Limb (tissue), 2 donors: ENCODE data around the gene TENT4A.
A peak's percentile ranks its signal among the peaks of the same experiment; 100 is the strongest.
"Not testable (repeated sequence)": the region's sequence is repeated elsewhere in the genome, so short reads cannot be mapped to it uniquely, and the experiment has no call there.

Experiments used
- DNase-seq, 2 donors: peaks; one replicate each; pipeline ENCODE4 v3.0.0-alpha.2; 2016; ENCODE audit errors: extremely low spot score in 2 of 2

TENT4A gene

GRCh38 chr5:6768590-6769230, 55.5 kb downstream of the TENT4A start:
- DNase-seq = no peak

GRCh38 chr5:6770826-6771607, 57.8 kb downstream of the TENT4A start:
- no peak for DNase-seq

- no peak for DNase-seq
Measured at GRCh38 chr5:6772886-6773285, 59.7 kb downstream of the TENT4A start.

DNA sequence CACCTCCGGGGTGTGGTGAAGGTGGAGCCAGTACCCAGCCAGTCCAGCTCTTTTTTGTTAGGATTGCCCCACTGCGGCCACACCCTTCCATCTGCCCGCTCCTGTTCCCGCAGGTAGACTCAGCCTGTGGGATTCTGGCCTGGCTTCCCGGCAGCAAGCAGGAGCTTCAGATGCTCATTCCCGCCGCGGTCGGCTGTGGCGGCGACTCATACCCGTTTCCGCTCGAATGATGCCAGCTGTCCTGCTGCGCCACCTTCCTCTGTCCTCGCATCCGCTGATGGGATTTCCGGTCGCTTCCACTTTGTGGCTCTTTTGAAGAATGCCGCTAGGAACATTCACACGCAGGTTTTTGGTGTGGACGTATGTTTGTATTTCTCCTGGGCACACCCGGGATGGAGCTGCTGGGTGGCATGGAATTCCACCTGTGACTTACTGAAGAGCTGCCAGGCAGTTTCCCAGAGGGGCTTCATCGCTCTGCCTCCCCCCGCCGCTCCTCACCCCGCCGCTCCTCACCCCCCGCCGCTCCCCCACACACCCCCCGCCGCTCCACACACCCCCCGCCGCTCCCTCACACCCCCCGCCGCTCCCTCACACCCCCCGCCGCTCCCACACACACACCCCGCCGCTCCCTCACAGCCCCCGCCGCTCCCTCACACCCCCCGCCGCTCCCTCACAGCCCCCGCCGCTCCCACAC, 60.3 kb downstream of the TENT4A start:
- DNase-seq = no peak

- DNase-seq = not testable (repeated sequence)
Measured at GRCh38 chr5:6774207-6774606, 61.0 kb downstream of the TENT4A start.

DNA sequence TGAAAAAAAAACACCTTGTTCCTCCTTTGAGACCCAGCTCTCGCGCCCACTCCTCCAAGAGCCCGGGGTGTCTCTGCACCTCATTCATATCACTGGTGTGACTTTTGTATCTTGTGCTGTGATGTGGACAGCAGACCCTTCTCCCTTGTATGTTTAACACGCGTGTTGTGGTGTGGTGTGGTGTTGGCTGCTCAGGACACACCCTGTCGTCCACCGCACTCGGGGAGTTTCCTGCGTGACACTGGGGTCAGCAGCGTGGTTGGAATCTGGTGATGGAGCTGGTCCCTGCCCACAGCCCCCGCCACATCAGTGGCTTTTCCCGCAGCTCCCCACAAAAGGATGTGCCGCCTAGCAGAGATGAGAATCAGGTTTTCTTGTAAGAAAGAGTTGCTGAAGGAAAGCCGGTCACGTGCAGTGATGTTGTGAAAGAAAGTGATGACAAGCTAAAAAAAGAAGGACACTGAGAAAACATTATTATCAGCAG, 61.5 kb downstream of the TENT4A start:
- DNase-seq = no peak

DNA sequence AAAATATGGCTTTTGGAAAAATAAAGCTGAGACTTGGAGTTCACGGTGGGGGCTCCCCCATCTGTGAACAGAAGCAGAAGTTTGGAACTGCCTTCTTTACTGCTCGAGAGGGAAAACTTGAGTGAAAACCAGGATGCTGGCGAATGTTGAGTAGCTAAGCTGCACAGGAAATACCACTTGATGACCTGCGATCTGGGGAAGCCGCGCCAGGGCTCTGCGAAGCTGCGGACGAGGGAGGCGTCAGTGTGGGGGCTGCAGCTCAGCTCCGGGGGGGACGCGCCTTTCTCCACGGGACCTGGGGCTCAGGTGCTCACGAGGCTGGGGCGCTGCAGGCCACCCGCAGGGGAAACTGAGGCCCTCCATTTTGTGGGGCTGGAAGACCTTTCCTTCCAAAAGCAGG, 62.3 kb downstream of the TENT4A start:
- DNase-seq = peak in 1 of 2 donors; percentile 12

DNA sequence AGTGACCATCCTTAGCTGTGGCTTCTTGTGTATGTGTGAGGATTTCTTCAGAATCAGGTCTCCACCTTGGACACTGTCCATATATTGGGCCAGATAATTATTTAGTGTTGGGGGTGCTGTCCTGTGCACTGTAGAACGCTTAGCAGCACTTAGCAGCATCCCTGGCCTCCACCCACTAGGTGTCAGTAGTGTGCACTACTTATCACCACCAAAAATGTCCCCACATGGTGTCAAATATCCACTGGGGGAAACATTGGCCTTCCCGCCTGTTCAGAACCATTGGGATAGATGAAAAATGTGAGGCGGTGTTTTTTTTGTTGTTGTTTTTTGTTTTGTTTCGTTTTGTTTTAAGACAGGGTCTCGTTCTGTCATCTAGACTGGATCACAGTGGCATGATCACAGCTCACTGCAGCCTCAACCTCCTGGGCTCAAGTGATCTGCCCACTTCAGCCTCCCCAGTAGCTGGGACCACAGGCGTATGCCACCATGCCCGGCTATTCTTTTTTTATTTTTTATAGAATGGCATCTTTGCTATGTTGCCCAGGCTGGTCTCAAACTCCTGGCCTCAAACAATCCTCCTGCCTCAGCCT, 67.7 kb downstream of the TENT4A start:
- no peak for DNase-seq

DNA sequence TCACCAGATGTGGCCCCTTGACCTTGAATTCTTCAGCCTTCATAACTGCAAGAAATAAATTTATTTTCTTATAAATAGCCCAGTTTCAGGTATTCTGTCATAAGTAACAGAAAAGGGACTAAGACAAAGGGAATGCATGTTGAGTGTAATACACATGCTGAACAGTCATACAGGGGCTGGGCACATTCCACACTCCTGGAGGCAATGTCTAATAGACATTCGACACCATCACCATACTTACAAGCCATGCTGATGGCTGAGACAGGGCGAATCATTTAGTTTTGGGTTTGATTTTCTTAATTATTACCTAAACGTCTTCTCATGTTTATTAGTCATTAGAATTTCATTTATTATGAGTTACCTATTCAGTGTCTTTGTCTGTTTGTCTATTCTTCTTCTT, 68.5 kb downstream of the TENT4A start:
- DNase-seq = no peak

GRCh38 chr5:6783787-6784186, 70.6 kb downstream of the TENT4A start:
- DNase-seq = no peak

DNA sequence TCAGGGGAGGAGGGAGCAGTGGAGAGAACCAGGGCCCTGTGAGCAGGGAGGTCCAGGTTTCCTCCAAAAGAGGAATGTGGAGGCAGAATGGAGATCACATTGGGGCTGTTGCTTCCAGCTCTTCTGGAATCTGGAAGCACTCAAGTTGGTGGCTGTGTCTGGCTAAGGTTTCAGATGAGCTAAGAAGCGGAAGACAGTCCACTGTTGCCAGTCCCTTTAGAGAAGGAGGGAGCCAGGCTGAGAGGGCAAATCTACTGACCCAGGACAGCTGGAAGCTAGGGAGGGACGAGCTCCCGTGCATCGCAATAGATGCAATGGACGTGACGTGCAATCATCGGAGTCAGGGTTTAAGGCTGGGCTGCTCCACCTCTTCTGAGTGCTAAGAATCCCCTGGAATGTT, 71.2 kb downstream of the TENT4A start:
- no peak for DNase-seq

DNA sequence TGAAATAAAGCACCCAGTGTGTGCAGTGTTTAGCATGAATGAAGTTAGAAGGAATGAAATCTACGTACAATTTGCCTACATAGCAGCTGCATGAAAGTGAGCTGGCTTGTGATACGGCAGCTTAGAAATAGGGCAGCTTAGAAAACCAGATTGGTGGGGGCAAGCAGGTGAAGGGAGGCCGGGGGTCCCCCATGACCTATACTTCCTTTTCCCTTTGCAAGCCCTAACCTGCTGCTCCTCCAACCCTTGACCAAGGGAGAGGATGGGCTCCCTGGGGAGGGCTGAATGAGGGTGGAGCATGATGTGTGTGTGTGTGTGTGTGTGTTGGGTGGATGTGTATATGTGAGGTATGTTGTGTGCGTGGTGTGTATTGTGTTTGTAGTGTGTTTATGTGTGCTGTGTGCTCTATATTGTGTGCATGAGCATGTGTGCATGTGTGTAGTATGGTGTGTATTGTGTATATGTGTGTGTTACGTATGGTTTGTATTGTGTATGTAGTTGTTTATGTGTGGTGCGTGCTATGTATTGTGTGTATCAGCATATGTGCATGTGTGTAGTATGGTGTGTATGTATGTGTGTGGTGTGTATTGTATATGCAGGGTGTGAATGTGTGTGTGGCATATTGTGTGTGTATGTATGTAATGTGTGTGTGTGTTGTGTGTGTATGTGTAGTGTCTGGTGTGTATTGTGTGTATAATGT, 72.1 kb downstream of the TENT4A start:
- DNase-seq = no peak

DNA sequence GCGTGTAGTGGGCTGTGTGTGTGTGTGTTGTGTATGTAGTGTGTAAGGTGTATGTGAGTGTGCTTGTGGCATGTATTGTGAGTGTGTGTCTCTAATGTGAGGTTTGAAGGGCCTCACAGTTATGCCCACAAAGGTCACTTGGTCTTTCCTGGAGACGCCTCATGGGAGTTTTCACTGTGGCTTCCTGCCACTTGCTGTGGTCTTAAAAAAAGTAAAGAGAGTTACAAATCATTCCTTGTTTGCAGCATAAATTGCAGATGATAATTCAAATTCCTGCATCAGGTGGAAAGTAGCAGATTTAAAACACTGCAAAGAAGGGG, 72.6 kb downstream of the TENT4A start:
- DNase-seq = no peak

GRCh38 chr5:6786786-6787495, 73.7 kb downstream of the TENT4A start:
- DNase-seq = no peak

- DNase-seq = no peak
Measured at GRCh38 chr5:6787941-6788340, 74.7 kb downstream of the TENT4A start.

GRCh38 chr5:6788439-6788838, 75.2 kb downstream of the TENT4A start:
- DNase-seq = no peak

GRCh38 chr5:6788956-6789649, 75.9 kb downstream of the TENT4A start:
- DNase-seq = no peak

DNA sequence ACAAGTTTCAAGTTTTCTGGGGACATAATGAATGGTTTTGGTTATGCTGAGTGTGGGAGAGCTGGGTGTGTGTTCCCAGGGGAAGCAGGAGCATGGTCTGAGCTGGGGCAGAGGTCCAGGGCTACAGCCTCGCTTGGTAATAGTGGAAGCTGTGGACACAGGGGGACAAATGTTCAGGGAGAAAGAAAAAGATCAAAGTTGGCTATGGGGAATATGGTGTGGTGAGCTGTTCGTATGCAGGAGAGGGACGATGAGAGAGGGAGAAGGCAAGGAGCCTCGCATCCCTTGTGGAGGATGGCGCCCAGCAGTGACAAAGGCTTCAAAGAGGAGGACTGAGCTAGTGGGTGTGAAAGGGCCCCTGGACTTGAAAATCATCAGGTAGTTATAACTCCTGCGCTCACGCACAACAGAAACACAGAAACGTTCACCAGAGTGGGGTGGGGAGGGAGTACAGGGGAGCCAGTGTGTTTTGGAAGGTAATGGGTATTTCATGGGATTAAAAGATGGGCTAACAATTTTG, 77.2 kb downstream of the TENT4A start:
- no peak for DNase-seq

DNA sequence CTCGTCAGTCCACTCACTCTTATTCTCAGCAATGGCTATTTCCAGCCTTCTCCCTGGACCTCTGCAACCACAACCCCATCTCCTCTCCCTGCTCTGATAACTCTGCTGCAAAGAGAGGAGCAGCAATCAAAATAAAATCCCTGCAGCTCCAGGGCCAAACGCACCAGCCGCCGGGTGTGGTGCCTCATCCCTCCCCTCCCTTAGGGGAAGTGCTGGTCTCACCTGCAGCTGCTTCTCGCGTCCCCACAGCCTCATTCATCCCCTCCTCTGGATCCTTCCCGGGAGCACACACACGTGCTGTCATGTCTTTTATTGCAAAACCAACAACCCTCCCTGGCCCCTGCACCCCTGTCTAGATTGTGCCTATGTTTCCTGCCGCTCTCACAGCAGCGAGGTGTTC, 77.8 kb downstream of the TENT4A start:
- DNase-seq = no peak

DNA sequence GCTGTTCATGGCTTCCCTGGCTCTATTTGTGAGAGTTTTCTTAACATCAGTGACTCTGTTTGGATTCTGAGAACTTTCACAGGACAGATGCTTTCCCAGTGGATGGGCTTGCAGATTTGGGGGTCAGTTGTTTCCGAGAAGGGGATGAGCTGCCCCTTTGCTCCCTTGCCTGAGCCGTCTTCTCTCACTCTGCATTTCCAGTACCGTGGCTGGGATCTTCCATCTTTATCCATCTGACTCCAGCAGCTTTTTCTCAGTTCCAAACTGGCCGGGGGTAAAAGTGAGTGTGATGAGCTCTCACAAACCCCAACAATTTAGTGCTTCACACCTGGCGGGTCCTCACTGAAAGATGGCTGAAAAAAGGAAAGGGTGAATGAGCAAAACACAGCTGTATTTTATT, 79.1 kb downstream of the TENT4A start:
- no peak for DNase-seq
